ENCODE data around the gene RAP1GAP2.
A peak's percentile ranks its signal among the peaks of the same experiment; 100 is the strongest.
"Not testable (repeated sequence)": the region's sequence is repeated elsewhere in the genome, so short reads cannot be mapped to it uniquely, and the experiment has no call there.

RAP1GAP2 gene

GRCh38 chr17:2814481-2815341 is 18.5 kb downstream of the RAP1GAP2 start:
- peak; percentile 90 to 93 for ATAC-seq

DNA sequence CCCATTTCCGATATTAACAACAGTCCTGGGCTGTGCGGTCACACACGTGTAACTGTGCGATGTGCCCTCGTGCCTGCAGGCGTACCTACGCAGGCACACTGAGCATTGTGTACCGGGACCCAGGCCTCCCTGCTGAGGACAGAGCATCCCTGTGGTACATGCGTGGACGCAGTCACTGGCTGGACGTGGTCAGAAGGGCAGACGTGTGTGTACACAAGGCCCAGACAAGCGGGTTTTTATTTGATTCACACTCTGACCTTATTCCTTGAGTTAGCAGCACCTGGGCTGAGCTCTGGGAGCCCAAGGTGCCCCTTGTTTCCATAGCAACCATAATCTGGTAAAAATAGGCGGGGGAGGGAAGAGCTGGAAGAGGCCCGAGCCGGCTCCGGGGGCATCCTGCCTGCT is 19.5 kb downstream of the RAP1GAP2 start:
- ATAC-seq, result no peak

GRCh38 chr17:2816688-2817087 is 20.4 kb downstream of the RAP1GAP2 start:
- no peak for ATAC-seq

GRCh38 chr17:2819294-2819693 is 23.1 kb downstream of the RAP1GAP2 start:
- not testable (repeated sequence) for ATAC-seq

GRCh38 chr17:2819921-2820501 is 23.8 kb downstream of the RAP1GAP2 start:
- no peak for ATAC-seq

DNA sequence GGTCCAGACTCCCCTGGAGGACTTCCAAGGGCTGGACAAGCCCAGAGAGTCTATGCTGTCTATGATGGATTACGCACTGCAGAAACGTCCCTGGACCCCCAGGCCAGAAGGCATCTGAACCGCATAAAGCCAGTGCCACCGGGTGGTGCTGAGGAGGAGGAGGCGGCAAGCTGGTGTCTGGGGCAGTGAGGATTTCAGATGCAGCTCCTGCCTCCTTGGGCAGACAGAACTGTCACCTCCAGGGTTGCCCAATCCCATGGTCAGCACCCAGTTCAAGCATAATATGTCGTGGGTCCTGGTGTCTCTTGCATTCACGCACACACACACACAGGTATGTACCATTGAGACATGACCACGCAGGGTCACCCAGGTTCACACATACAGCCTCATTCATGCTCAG is 25.6 kb downstream of the RAP1GAP2 start:
- ATAC-seq, result no peak

DNA sequence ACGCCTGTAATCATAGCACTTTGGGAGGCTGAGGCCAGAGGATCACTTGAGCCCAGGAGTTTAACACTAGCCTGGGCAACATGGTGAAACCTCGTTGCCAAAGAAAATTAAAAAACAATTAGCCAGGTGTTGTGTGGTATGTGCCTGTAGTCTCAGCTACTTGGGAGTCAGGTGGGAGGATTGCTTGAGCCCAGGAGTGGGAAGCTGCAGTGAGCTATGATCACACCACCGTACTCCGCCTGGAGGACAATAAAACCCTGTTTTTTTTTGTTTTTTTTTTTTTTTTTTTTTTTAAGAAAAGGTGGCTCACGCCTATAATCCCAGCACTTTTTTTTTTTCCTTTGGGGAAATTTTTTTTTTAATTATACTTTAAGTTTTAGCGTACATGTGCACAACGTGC is 26.1 kb downstream of the RAP1GAP2 start:
- ATAC-seq, result no peak

DNA sequence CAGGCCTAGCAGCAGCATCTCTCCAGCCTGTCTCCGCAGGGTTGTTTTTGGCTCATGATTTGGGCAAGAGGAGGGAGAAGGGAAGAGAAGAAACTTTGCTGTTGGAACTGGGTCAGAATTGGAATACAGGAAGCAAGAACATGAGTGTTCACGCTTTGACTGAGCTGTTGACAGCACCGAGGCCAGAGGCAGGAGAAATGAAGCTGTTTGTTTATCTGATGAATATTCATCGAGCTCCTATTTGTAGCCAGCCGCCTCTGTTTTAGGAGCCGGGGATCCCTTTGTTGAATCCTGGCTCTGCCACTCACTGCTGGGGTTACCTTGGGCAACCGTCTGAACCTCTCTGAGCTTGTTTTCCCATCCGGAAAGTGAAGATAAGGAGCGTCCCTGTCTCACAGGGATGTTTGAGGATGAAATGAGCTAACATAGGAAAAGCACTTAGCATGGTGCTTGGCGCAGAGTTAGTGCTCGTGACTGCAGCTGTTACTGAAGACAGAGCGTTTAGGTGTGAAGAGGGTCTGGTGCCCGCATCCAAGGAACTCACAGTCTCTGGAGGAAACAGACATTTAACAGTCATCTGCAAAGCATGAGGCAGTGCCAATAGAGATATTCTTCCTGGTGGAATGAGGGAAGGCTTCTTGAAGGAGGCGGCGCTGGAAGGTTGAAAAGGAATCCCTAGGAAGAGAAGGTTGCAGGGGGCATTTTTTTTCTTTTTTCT is 29.2 kb downstream of the RAP1GAP2 start:
- no peak for ATAC-seq

DNA sequence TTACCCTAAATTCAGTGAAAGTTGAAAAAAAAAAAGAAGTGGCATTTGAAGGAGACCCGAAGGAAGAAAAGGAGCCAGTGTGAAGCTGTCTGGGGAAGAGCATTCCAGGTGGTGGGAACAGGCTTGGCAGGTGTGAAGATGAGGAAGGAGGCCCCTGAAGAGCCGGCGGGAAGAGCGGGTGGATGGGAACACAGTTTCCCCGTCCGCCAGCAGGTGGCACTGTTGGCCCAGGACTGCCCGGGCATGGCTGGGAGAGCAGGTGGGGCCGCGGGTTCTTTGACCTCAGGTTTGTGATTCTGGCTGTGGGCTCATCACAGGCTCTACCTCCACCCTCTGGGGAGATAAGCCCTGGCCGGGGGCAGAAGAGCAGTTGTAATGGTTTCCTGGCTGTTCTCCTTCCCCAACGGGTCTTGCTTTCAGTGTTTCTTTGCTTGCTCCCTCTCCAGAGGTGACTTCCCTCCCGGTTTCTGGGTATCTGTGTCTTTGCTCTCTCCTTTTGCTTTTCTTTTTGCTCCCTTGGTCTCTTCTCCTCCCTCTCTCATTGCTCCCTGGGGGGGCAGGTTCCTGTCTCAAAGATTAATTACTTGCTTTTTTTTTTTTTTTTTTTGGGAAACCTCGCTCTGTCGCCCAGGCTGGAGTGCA is 32.3 kb downstream of the RAP1GAP2 start:
- peak; percentile 76 to 82 for ATAC-seq

DNA sequence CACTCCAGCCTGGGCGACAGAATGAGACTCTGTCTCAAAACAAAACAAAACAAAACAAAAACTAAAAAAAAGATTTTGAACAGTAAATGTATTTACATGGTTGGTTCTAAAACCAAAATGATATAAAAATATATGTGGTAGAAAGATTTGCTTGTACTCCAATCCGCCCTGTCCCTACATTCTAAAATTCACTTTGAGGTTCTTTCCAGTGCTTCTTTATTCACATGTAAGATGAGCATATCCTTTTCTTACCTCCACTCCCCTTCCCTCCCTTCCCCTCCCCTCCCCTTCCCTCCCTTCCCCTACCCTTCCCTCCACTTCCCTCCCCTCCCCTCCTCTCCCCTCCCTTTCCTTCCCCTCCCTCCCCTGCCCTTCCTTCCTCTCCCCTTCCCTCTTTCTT is 34.4 kb downstream of the RAP1GAP2 start:
- no peak for ATAC-seq

- ATAC-seq, result no peak
Measured at GRCh38 chr17:2835780-2836179, 39.5 kb downstream of the RAP1GAP2 start.

DNA sequence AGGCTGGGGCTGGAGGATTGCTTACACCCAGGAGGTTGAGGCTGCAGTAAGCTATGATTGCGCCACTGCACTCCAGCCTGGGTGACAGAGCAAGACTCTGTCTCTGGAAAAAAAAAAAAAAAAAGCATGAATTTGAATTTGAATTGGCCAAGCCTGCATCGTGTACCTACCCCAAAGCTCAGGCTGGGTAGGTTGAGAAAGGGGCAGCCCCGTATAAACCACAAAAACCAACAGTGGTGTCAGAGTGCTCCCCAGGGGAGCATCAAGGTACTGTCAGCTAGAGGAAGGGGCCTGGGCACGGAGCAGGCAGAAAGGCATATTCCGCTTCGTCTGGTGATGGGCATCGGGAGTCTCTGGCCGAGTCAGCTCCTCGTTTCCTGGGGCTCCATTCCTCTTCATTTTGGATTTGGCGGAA is 40.9 kb downstream of the RAP1GAP2 start:
- peak; percentile 98 to 99 for ATAC-seq

DNA sequence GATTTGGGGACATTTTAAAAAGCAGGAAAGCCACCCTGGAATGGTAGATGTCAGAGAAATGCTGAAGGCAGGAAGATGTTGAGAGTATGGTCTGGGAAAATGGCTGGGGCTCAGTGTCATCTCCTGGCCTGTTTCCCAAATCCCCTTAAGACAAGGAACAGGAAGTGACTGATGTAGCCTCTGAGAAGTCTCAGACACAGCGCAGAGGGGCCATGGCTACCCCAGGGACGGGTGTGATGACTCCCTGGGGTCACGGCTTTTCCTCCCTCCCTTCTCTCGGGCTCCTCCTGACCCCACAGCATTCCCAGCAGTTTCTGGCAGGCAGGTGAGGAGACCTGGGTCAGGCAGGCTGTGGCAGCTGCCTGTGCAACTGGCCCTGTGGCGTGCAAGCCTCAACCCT is 45.4 kb downstream of the RAP1GAP2 start:
- no peak for ATAC-seq

GRCh38 chr17:2842464-2842863 is 46.2 kb downstream of the RAP1GAP2 start:
- ATAC-seq, result no peak

GRCh38 chr17:2844416-2844815 is 48.2 kb downstream of the RAP1GAP2 start:
- ATAC-seq, result no peak

- no peak for ATAC-seq
Measured at GRCh38 chr17:2847381-2848333, 51.4 kb downstream of the RAP1GAP2 start.

DNA sequence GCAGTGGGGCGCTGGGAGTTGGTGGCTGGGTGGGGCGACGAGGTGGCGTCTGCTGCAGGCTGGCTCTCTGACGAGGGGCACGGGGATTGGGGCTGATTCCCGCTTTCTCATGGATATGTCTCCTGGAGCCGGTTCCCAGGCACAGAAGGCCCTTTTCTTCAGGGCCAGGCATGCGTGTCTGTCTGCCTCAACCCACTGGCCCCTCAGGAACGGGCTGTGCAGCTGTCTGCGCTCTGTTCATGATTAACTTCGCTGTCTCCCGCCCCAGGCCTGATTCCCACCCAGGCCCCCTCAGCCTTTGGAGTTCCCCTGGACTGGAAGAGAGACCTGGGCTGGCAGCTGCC is 53.1 kb downstream of the RAP1GAP2 start:
- no peak for ATAC-seq

DNA sequence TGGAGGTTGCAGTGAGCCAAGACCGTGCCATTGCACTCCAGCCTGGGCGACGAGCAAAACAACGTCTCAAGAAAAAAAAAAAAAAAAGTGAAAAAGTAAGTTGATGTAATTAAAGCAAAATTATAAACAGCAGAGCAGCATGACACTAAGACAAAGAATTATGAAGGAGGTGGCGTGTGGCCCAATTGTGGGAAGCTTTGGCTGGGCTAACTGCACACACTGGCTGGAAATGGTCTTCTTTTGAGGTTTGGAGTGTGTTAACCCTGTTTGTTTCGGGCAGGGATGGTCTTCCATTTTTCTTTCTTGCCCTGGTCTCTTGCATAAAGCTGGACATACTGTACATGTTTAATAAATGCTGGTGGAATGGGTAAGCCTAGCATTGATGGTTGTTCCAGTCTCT is 54.8 kb downstream of the RAP1GAP2 start:
- ATAC-seq, result no peak

DNA sequence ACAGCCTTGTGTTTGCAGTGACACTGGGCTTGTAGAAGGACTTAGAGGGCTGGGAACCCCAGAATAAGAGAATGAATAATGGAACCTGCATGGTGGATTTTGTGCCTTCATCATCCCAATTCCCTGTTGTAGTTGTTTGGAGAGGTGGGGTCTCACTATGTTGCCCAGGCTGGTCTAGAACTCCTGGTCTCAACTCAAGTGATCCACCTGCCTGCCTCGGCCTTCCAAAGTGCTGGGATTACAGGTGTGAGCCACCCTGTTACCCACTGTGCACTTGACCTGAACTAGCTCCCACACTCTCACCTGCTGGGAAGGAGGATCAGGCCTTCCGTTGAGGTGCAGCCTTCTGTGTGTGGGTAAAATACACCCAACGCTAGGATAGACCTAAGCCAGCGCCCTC is 55.4 kb downstream of the RAP1GAP2 start:
- ATAC-seq, result no peak

GRCh38 chr17:2852221-2852620 is 56.0 kb downstream of the RAP1GAP2 start:
- ATAC-seq, result no peak

GRCh38 chr17:2852729-2853282 is 56.6 kb downstream of the RAP1GAP2 start:
- no peak for ATAC-seq
